K562 (cell line): ENCODE measurements around the gene MAP2.

ENCODE experiments used
- BRCA1 ChIP-seq, 2 experiments: fragments of 450-650 bp in 1 of 2; sonication (generic) in 1 of 2; formaldehyde crosslinking in 1 of 2; IDR thresholded peaks; 2 replicates each; pipeline versions ENCODE4 v1.5.0 to v1.6.1; 2017 to 2020; ENCODE audit warnings: mild to moderate bottlenecking in 1 of 2, missing genetic modification reagents in 1 of 2
- CHD4 ChIP-seq: fragments of 200-600 bp; sonication (generic); IDR thresholded peaks from 3 replicates; pipeline ENCODE4 v1.6.1; 2012; ENCODE audit warnings: low read depth, mild to moderate bottlenecking, mixed read lengths, low read length, inconsistent platforms; ENCODE audit not compliant: insufficient read depth, insufficient replicate concordance, poor library complexity, severe bottlenecking
- CTCF ChIP-seq, 3 experiments: IDR thresholded peaks in 2 of 3; conservative IDR thresholded peaks in 1 of 3; 2 replicates each; pipeline ENCODE4 v1.5.1; 2011 to 2012; ENCODE audit warnings: low read length in 3 of 3, mild to moderate bottlenecking in 3 of 3, control low read depth in 2 of 3, improper control_type of control experiment in 1 of 3, inconsistent platforms in 1 of 3, low read depth in 1 of 3, mixed read lengths in 1 of 3, moderate library complexity in 1 of 3; ENCODE audit not compliant: insufficient read depth in 2 of 3
- GATA2 ChIP-seq: sonication (generic); formaldehyde crosslinking; IDR thresholded peaks from 2 replicates; pipeline ENCODE4 v1.4.0; 2020; ENCODE audit warnings: mild to moderate bottlenecking, missing genetic modification reagents
- KDM4B ChIP-seq, 2 experiments: fragments of 450-650 bp in 1 of 2; sonication (generic) in 1 of 2; IDR thresholded peaks; 2 replicates each; pipeline ENCODE4 v1.6.1; 2016 to 2017; ENCODE audit warnings: borderline replicate concordance in 2 of 2, antibody characterized with exemption in 1 of 2, low read depth in 1 of 2, mild to moderate bottlenecking in 1 of 2
- KLF13 ChIP-seq: fragments of 450-650 bp; IDR thresholded peaks from 2 replicates; pipeline ENCODE4 v1.6.1; 2016; ENCODE audit warnings: missing genetic modification characterization, low read depth, mild to moderate bottlenecking, missing compliant biosample characterization, moderate library complexity, borderline replicate concordance
- MAFF ChIP-seq: IDR thresholded peaks from 2 replicates; pipeline ENCODE4 v1.6.1; 2012; ENCODE audit warnings: low read length, improper control_type of control experiment
- SMARCB1 ChIP-seq: IDR thresholded peaks from 2 replicates; pipeline ENCODE4 v1.6.1; 2011; ENCODE audit warnings: improper control_type of control experiment, low read depth; ENCODE audit not compliant: insufficient read length
- ZNF12 ChIP-seq: sonication (generic); formaldehyde crosslinking; IDR thresholded peaks from 2 replicates; pipeline ENCODE4 v1.4.0; 2020; ENCODE audit warnings: mild to moderate bottlenecking, missing genetic modification reagents
- ZNF23 ChIP-seq: fragments of 250-450 bp; sonication (Bioruptor Pico); IDR thresholded peaks from 2 replicates; pipeline ENCODE4 v1.4.0; 2020; ENCODE audit warnings: mild to moderate bottlenecking

- TF ChIP-seq KLF13 (tag) (no peak), KDM4B (IDR thresholded peaks at IDR 0.05; ENCODE audit: borderline replicate concordance in 2 of 2, low read depth in 1 of 2) (no peak), CHD4 (no peak), BRCA1 (IDR thresholded peaks at IDR 0.05) (no peak), BRCA1 (CRISPR knock-in tag; IDR thresholded peaks at IDR 0.05) (no peak), ZNF23 (no peak), GATA2 (no peak), ZNF12 (CRISPR knock-in tag) (no peak), MAFF (no peak), SMARCB1 (no peak), CTCF (IDR thresholded peaks at IDR 0.05 in 2 of 3, conservative IDR thresholded peaks at IDR 0.05 in 1 of 3; ENCODE audit: insufficient read depth in 2 of 3, low read depth in 1 of 3, low read length in 3 of 3) (no peak)
These were observed 273.2 kb downstream of the MAP2 start for GRCh38 chr2:209696836-209697711.
